Right atrium auricular region (tissue), 2 donors: ENCODE measurements around the gene RAB31. TPM values are rescaled to one million over a fixed set of nuclear protein-coding genes. Genes with fewer than 3 reads are reported as not detected.
"Not testable (repeated sequence)": the region's sequence is repeated elsewhere in the genome, so short reads cannot be mapped to it uniquely, and the experiment has no call there.

Experiments used
- DNase-seq: peaks from one replicate; pipeline ENCODE4 v3.0.0-alpha.2; 2019; ENCODE audit warnings: low spot score
- H3K27ac ChIP-seq, 2 donors: fragments of 200-600 bp; sonication (generic); 1 replicate in 1 of 2; 2 replicates in 1 of 2; pipeline ENCODE4 v1.5.1; 2016 to 2019
- H3K27me3 ChIP-seq, 2 donors: fragments of 200-600 bp; sonication (generic); one replicate each; pipeline versions ENCODE4 v1.5.1 to v1.6.0; 2017 to 2019
- H3K36me3 ChIP-seq: fragments of 200-600 bp; sonication (generic); one replicate; pipeline ENCODE4 v1.5.1; 2016
- H3K4me1 ChIP-seq, 2 donors: fragments of 200-600 bp; sonication (generic); one replicate each; pipeline versions ENCODE4 v1.5.1 to v1.6.0; 2017 to 2019
- H3K4me3 ChIP-seq, 2 donors: fragments of 200-600 bp; sonication (generic); 1 replicate in 1 of 2; 2 replicates in 1 of 2; pipeline ENCODE4 v1.5.1; 2017 to 2019; ENCODE audit warnings: mild to moderate bottlenecking in 1 of 2, moderate library complexity in 1 of 2
- H3K9me3 ChIP-seq, 2 donors: fragments of 200-600 bp; sonication (generic); one replicate each; pipeline ENCODE4 v1.5.1; 2019
- total RNA-seq, 2 donors: library from RNA; depleted of rRNA; stranded (reverse); fragments of >200 nt; gene quantifications; one replicate each; pipeline ENCODE4 v1.1.0, GENCODE V29; 2016
- TF ChIP-seq, protein P1 (sequence below), 2 donors: fragments of 200-600 bp; sonication (generic); IDR thresholded peaks; one replicate each; pipeline ENCODE4 v1.5.1; 2019; ENCODE audit warnings: antibody characterized with exemption in 2 of 2

RAB31 gene
- total RNA-seq, 2 donors from 2014 or later = 9.9 to 29.2 TPM

DNA sequence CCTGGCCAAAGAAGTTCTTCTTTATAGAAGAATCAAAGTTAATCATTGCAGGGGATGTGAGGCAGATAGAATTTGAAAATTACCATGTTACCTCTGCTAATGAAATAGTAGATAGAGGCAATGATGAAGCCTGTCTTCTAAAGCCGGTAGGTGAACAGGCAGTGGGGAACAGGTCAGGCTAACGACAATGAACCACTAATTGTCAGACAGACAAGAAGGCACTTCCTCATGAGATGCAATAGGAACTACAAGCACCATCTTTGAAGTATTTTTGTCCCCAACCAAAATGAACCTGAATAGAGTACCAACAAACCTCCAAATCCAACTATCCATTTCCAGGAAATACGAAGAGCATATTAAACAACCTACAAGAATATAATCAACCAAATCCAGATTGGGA, 41.6 kb upstream of the RAB31 start:
- DNase-seq = no peak
- H3K4me1 ChIP-seq = no peaks in the 10 kb centered on the region
- no peaks in the 10 kb centered on the region for H3K9me3 ChIP-seq
- H3K27ac ChIP-seq = no peak overlapping the region
- TF ChIP-seq, protein P1, sequence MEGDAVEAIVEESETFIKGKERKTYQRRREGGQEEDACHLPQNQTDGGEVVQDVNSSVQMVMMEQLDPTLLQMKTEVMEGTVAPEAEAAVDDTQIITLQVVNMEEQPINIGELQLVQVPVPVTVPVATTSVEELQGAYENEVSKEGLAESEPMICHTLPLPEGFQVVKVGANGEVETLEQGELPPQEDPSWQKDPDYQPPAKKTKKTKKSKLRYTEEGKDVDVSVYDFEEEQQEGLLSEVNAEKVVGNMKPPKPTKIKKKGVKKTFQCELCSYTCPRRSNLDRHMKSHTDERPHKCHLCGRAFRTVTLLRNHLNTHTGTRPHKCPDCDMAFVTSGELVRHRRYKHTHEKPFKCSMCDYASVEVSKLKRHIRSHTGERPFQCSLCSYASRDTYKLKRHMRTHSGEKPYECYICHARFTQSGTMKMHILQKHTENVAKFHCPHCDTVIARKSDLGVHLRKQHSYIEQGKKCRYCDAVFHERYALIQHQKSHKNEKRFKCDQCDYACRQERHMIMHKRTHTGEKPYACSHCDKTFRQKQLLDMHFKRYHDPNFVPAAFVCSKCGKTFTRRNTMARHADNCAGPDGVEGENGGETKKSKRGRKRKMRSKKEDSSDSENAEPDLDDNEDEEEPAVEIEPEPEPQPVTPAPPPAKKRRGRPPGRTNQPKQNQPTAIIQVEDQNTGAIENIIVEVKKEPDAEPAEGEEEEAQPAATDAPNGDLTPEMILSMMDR (IDR thresholded peaks at IDR 0.05) = no peak
- H3K27me3 ChIP-seq = no peaks in the 10 kb centered on the region
- no peak overlapping the region for H3K4me3 ChIP-seq
- H3K36me3 ChIP-seq = no peaks in the 10 kb centered on the region

DNA sequence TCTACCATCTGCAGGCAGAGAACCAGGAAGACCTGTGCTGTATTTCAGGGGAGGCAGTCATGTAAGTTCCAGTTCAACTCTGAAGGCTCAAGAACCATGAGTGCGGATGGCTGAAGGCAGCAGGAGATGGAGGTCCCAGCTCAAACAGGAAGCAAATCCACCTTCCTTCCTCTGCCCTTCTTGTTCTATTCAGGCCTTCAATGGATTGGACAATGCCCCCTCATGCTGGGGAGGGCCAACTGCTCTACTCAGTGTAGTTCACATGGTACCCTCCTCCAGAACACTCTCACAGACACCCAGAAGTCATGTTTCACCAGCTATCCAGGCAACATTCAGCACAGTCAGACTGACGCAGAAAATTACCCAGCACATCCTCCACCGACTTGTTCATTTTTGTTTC, 39.1 kb upstream of the RAB31 start:
- Histone ChIP-seq H3K4me1 (no peaks in the 10 kb centered on the region), H3K27me3 (no peaks in the 10 kb centered on the region), H3K36me3 (no peaks in the 10 kb centered on the region), H3K9me3 (no peaks in the 10 kb centered on the region), H3K27ac (no peak overlapping the region), H3K4me3 (no peak overlapping the region)
- TF ChIP-seq, protein P1 (IDR thresholded peaks at IDR 0.05) = no peak
- DNase-seq = no peak

DNA sequence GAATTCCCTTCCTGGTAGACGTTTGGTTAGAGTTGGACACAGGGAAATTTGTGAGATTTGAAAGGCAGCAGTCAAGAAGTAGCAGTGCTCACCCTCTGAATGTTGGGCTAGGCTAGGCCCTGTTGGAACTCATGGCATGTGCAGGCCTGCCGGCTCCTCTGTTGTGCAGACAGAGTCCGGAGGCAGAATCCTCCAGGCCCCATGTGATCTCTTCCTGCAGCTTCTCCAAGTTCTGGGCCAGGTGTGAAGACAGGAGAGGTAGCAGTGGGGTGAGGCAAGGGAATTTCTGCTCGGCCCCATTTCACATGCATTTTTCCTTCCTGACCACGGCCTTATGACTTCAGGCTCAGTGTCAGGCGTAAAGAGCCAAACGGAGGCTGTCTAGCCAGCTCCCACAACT, 36.9 kb upstream of the RAB31 start:
- no peak for DNase-seq
- TF ChIP-seq, protein P1 (IDR thresholded peaks at IDR 0.05) = no peak

DNA sequence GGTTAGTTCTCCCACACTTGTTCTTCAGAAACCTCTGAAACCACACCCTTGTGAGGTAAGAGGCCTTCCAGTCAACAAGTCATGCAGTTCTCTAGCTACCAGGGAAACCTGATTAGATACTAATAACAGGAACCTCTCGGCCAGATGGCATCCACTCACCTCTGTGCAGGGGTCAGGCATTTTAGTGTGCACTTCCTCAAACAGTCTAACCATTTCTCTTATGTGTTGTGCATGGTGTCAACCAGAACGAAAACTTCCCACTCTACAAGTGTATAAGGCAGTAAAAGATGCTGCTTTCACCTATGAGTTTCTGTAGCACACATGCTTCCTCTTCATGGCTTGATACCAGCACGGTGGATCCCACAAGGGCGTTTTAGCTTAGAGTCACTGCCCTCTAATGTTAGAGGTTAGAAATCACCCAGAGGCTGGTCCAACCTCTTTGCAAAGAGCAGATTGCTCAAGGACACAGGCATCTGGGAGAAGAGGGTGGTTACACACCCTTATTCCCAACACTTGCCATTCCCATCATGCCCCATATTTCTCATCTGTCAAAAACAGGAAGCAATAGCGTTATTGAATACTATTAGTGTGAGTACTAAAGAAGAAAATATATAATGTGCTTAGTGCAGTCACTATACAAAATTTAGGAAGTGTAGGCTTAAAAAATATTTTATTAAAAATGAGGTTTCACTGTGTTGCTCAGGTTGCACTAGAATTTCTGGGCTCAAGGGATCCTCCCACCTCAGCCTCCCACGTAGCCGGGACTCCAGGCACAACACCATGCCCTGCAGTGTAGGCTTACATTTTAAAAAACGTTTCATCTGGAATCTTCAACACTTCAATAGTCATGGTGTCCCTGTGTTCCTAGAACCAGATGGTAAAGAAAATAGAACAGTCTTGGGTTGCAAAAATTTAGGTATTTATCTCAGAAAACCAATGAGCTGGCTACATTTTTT, 34.5 kb upstream of the RAB31 start:
- DNase-seq = no peak
- no peaks in the 10 kb centered on the region for H3K27me3 ChIP-seq
- H3K36me3 ChIP-seq = no peaks in the 10 kb centered on the region
- no peak overlapping the region for H3K4me3 ChIP-seq
- no peak overlapping the region for H3K27ac ChIP-seq
- TF ChIP-seq, protein P1 (IDR thresholded peaks at IDR 0.05) = peak in 1 of 2 donors; percentile 50
- no peaks in the 10 kb centered on the region for H3K4me1 ChIP-seq
- no peaks in the 10 kb centered on the region for H3K9me3 ChIP-seq

More for the DNA sequence above, 36.9 kb upstream of the RAB31 start:
- no peak overlapping the region for H3K4me3 ChIP-seq
- no peaks in the 10 kb centered on the region for H3K9me3 ChIP-seq
- H3K27ac ChIP-seq = no peak overlapping the region
- H3K4me1 ChIP-seq = no peaks in the 10 kb centered on the region
- H3K36me3 ChIP-seq = no peaks in the 10 kb centered on the region
- no peaks in the 10 kb centered on the region for H3K27me3 ChIP-seq

DNA sequence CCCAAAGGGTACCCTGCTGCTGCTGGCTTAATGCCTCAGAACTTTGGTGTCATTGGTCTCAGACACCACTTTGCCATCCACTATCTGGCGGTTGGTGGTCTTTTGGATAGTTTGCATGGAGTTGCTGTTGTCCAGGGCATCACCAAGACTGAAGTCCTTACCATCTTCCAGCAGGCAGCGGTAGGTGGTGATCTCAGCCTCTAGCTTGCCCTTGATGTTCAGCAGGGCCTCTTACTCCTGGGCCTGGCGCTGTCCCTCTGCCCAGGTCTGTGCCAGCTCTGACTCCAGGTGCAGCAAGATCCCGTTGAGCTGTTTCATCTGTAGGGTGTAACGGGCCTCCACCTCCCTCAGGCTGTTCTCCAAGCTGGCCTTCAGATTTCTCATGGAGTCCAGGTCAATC, 29.9 kb upstream of the RAB31 start:
- DNase-seq, H3K27me3 ChIP-seq, H3K9me3 ChIP-seq, H3K27ac ChIP-seq, H3K4me3 ChIP-seq, H3K36me3 ChIP-seq, H3K4me1 ChIP-seq: not testable (repeated sequence)

DNA sequence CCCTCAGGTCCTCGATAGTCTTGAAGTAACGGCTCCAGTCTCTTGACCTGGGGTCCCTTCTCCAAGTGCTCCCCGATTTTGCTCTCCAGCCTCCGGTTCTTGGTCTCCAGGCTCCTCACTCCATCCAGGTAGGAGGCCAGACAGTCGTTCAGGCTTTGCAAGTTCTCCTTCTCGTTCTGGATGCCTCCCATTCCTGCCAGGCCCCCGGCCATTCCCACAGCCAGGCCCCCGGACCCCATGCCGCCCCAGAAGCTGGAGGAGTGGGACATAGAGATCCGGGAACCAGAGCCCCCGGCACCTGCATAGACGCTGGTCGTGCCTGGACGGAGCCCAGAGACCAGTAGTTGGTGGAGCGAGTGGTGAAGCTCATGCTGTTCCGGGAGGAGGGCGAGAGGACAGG, 29.0 kb upstream of the RAB31 start:
- Histone ChIP-seq H3K36me3 (no peaks in the 10 kb centered on the region), H3K4me3 (no peak overlapping the region), H3K27me3 (no peaks in the 10 kb centered on the region), H3K4me1 (peaks cover 3 to 10% of the 10 kb centered on the region in 2 donors), H3K9me3 (no peaks in the 10 kb centered on the region), H3K27ac (no peak overlapping the region)
- TF ChIP-seq, protein P1 (IDR thresholded peaks at IDR 0.05) = no peak
- no peak for DNase-seq
